Activated naive CD4-positive, alpha-beta T cell treated with anti-CD3 and anti-CD28 coated beads, Interleukin-2, amount 10 ng/mL, durations not matched to agents 7 days and 5 days (primary cell): Measurements from ENCODE around the gene COL23A1.

Experiments
- CTCF ChIA-PET: fragments of 350-600 bp; sonication (Branson Sonifier 250); formaldehyde crosslinking; loops from one replicate; lab custom pipeline; 2021; ENCODE audit warnings: antibody characterized with exemption; lab: Charles Lee
- DNase-seq: peaks from one replicate; pipeline ENCODE4 v3.0.0-alpha.2; 2020
- H3K27ac Mint-ChIP-seq: one replicate; pipeline ENCODE4 v1.8.0; 2021; ENCODE audit warnings: mild to moderate bottlenecking, moderate library complexity, mixed read lengths
- H3K27me3 Mint-ChIP-seq: one replicate; pipeline ENCODE4 v1.8.0; 2021; ENCODE audit warnings: mild to moderate bottlenecking, mixed read lengths
- H3K36me3 Mint-ChIP-seq: one replicate; pipeline ENCODE4 v1.8.0; 2021; ENCODE audit warnings: mixed read lengths
- H3K4me1 Mint-ChIP-seq: one replicate; pipeline ENCODE4 v1.8.0; 2021; ENCODE audit warnings: mixed read lengths
- H3K4me3 Mint-ChIP-seq: one replicate; pipeline ENCODE4 v1.8.0; 2021; ENCODE audit warnings: mild to moderate bottlenecking, moderate library complexity, mixed read lengths
- H3K9me3 Mint-ChIP-seq: one replicate; pipeline ENCODE4 v1.8.0; 2021; ENCODE audit warnings: mixed read lengths

The COL23A1 gene

GRCh38 chr5:178486239-178486641, 104.0 kb downstream of the COL23A1 start:
- CTCF ChIA-PET = interaction anchor here (0.9 kb wide), 1 partner anchor 24 kb away, joined by 3 read pairs; no protein-coding TSS in a partner anchor
- H3K27ac Mint-ChIP-seq = no peak overlapping the region
- no peaks in the 10 kb centered on the region for H3K36me3 Mint-ChIP-seq
- peaks cover 11% of the 10 kb centered on the region for H3K4me1 Mint-ChIP-seq
- DNase-seq = no peak
- no peak overlapping the region for H3K4me3 Mint-ChIP-seq
- H3K9me3 Mint-ChIP-seq = peaks cover 6% of the 10 kb centered on the region
- peaks cover 16% of the 10 kb centered on the region for H3K27me3 Mint-ChIP-seq

GRCh38 chr5:178483620-178484019, 106.6 kb downstream of the COL23A1 start:
- H3K36me3 Mint-ChIP-seq = no peaks in the 10 kb centered on the region
- peak overlapping the region; percentile 61 for H3K27ac Mint-ChIP-seq
- peak overlapping the region; percentile 33 for H3K4me3 Mint-ChIP-seq
- peaks cover 16% of the 10 kb centered on the region for H3K27me3 Mint-ChIP-seq
- CTCF ChIA-PET = no interaction called here
- DNase-seq = peak; percentile 71
- H3K9me3 Mint-ChIP-seq = peaks cover 6% of the 10 kb centered on the region
- H3K4me1 Mint-ChIP-seq = peaks cover 11% of the 10 kb centered on the region

- no peak for DNase-seq
- CTCF ChIA-PET = no interaction called here
- Mint-ChIP-seq H3K4me1 (peaks cover 11% of the 10 kb centered on the region), H3K27ac (no peak overlapping the region), H3K36me3 (no peaks in the 10 kb centered on the region), H3K4me3 (no peak overlapping the region), H3K9me3 (peaks cover 6% of the 10 kb centered on the region), H3K27me3 (peaks cover 16% of the 10 kb centered on the region)
Observed at GRCh38 chr5:178479261-178479660, 110.9 kb downstream of the COL23A1 start.

GRCh38 chr5:178478370-178478769, 111.8 kb downstream of the COL23A1 start:
- Mint-ChIP-seq H3K9me3 (peaks cover 4% of the 10 kb centered on the region), H3K36me3 (no peaks in the 10 kb centered on the region), H3K27ac (no peak overlapping the region), H3K27me3 (peaks cover 12% of the 10 kb centered on the region), H3K4me1 (peaks cover 10% of the 10 kb centered on the region), H3K4me3 (no peak overlapping the region)
- CTCF ChIA-PET = no interaction called here
- no peak for DNase-seq

- DNase-seq = no peak
- Mint-ChIP-seq H3K4me1 (peaks cover 5% of the 10 kb centered on the region), H3K27ac (no peak overlapping the region)
Observed at GRCh38 chr5:178477802-178478201, 112.4 kb downstream of the COL23A1 start.

GRCh38 chr5:178476972-178477754, 113.0 kb downstream of the COL23A1 start:
- Mint-ChIP-seq H3K27ac (no peak overlapping the region), H3K36me3 (no peaks in the 10 kb centered on the region), H3K9me3 (peaks cover 1% of the 10 kb centered on the region), H3K27me3 (peaks cover 12% of the 10 kb centered on the region), H3K4me3 (no peak overlapping the region), H3K4me1 (peaks cover 5% of the 10 kb centered on the region)
- CTCF ChIA-PET = no interaction called here
- DNase-seq = no peak

More at GRCh38 chr5:178477802-178478201, 112.4 kb downstream of the COL23A1 start:
- Mint-ChIP-seq H3K27me3 (peaks cover 12% of the 10 kb centered on the region), H3K36me3 (no peaks in the 10 kb centered on the region), H3K9me3 (peaks cover 4% of the 10 kb centered on the region), H3K4me3 (no peak overlapping the region)
- CTCF ChIA-PET = no interaction called here

GRCh38 chr5:178476531-178476930, 113.7 kb downstream of the COL23A1 start:
- H3K27me3 Mint-ChIP-seq = peaks cover 12% of the 10 kb centered on the region
- no peaks in the 10 kb centered on the region for H3K9me3 Mint-ChIP-seq
- CTCF ChIA-PET = no interaction called here
- H3K36me3 Mint-ChIP-seq = no peaks in the 10 kb centered on the region
- no peak overlapping the region for H3K4me3 Mint-ChIP-seq
- no peak overlapping the region for H3K27ac Mint-ChIP-seq
- peaks cover 5% of the 10 kb centered on the region for H3K4me1 Mint-ChIP-seq
- no peak for DNase-seq

- no peaks in the 10 kb centered on the region for H3K36me3 Mint-ChIP-seq
- peaks cover 5% of the 10 kb centered on the region for H3K4me1 Mint-ChIP-seq
- H3K9me3 Mint-ChIP-seq = no peaks in the 10 kb centered on the region
- no peak for DNase-seq
- no peak overlapping the region for H3K27ac Mint-ChIP-seq
- peaks cover 10% of the 10 kb centered on the region for H3K27me3 Mint-ChIP-seq
- H3K4me3 Mint-ChIP-seq = no peak overlapping the region
- CTCF ChIA-PET = interaction anchor here (1.0 kb wide), 1 partner anchor 14 kb away, joined by 4 read pairs; no protein-coding TSS in a partner anchor
Observed at GRCh38 chr5:178475422-178475821, 114.8 kb downstream of the COL23A1 start.

- no peak for DNase-seq
- no peak overlapping the region for H3K4me3 Mint-ChIP-seq
- H3K9me3 Mint-ChIP-seq = no peaks in the 10 kb centered on the region
- no peak overlapping the region for H3K27ac Mint-ChIP-seq
- CTCF ChIA-PET = interaction anchor here (1.0 kb wide), 1 partner anchor 14 kb away, joined by 4 read pairs; no protein-coding TSS in a partner anchor
- H3K36me3 Mint-ChIP-seq = no peaks in the 10 kb centered on the region
- H3K27me3 Mint-ChIP-seq = peaks cover 7% of the 10 kb centered on the region
- H3K4me1 Mint-ChIP-seq = peaks cover 5% of the 10 kb centered on the region
Observed at GRCh38 chr5:178474562-178475184, 115.5 kb downstream of the COL23A1 start.

GRCh38 chr5:178473854-178474253, 116.3 kb downstream of the COL23A1 start:
- Mint-ChIP-seq H3K9me3 (no peaks in the 10 kb centered on the region), H3K27ac (no peak overlapping the region)

GRCh38 chr5:178472138-178472537, 118.1 kb downstream of the COL23A1 start:
- H3K36me3 Mint-ChIP-seq = no peaks in the 10 kb centered on the region
- CTCF ChIA-PET = interaction anchor here (0.8 to 2.3 kb wide), 2 partner anchors 11 to 35 kb away, joined by 3 to 10 read pairs; no protein-coding TSS in a partner anchor
- no peak overlapping the region for H3K27ac Mint-ChIP-seq
- H3K27me3 Mint-ChIP-seq = peaks cover 3% of the 10 kb centered on the region
- H3K9me3 Mint-ChIP-seq = no peaks in the 10 kb centered on the region
- H3K4me1 Mint-ChIP-seq = peaks cover 5% of the 10 kb centered on the region
- no peak overlapping the region for H3K4me3 Mint-ChIP-seq
- no peak for DNase-seq

More at GRCh38 chr5:178473854-178474253, 116.3 kb downstream of the COL23A1 start:
- H3K4me1 Mint-ChIP-seq = peaks cover 5% of the 10 kb centered on the region
- H3K36me3 Mint-ChIP-seq = no peaks in the 10 kb centered on the region
- peaks cover 3% of the 10 kb centered on the region for H3K27me3 Mint-ChIP-seq
- DNase-seq = no peak
- CTCF ChIA-PET = no interaction called here
- H3K4me3 Mint-ChIP-seq = no peak overlapping the region

GRCh38 chr5:178471711-178472110, 118.5 kb downstream of the COL23A1 start:
- Mint-ChIP-seq H3K36me3 (no peaks in the 10 kb centered on the region), H3K9me3 (no peaks in the 10 kb centered on the region), H3K4me1 (peaks cover 5% of the 10 kb centered on the region), H3K27me3 (peaks cover 3% of the 10 kb centered on the region), H3K4me3 (no peak overlapping the region), H3K27ac (no peak overlapping the region)
- no peak for DNase-seq
- CTCF ChIA-PET = interaction anchor here (2.3 kb wide), 1 partner anchor 10 kb away, joined by 10 read pairs; no protein-coding TSS in a partner anchor

- Mint-ChIP-seq H3K27me3 (peaks cover 2% of the 10 kb centered on the region), H3K4me3 (no peak overlapping the region), H3K4me1 (peaks cover 5% of the 10 kb centered on the region), H3K27ac (no peak overlapping the region), H3K36me3 (no peaks in the 10 kb centered on the region), H3K9me3 (no peaks in the 10 kb centered on the region)
- DNase-seq = no peak
- CTCF ChIA-PET = interaction anchor here (2.0 kb wide), 1 partner anchor 9 kb away, joined by 7 read pairs; no protein-coding TSS in a partner anchor
Observed at GRCh38 chr5:178470760-178471025, 119.5 kb downstream of the COL23A1 start.

- CTCF ChIA-PET = interaction anchor here (2.0 kb wide), 1 partner anchor 9 kb away, joined by 7 read pairs; no protein-coding TSS in a partner anchor
- no peak overlapping the region for H3K4me3 Mint-ChIP-seq
- H3K4me1 Mint-ChIP-seq = peaks cover 5% of the 10 kb centered on the region
- H3K9me3 Mint-ChIP-seq = no peaks in the 10 kb centered on the region
- H3K36me3 Mint-ChIP-seq = no peaks in the 10 kb centered on the region
- H3K27ac Mint-ChIP-seq = no peak overlapping the region
- no peak for DNase-seq
- no peaks in the 10 kb centered on the region for H3K27me3 Mint-ChIP-seq
Observed at GRCh38 chr5:178469975-178470759, 120.0 kb downstream of the COL23A1 start.
